Brain microvascular endothelial cell (primary cell): ENCODE results near the gene HES6.

ENCODE experiments used
- DNase-seq: peaks from one replicate; pipeline ENCODE4 v3.0.0-alpha.2; 2020
- H3K27ac ChIP-seq: fragments of 250-450 bp; sonication (Bioruptor Pico); 2 replicates; pipeline ENCODE4 v1.5.1; 2020; ENCODE audit warnings: mild to moderate bottlenecking, moderate library complexity
- H3K27me3 ChIP-seq: fragments of 250-450 bp; sonication (Bioruptor Pico); replicated peaks from 2 replicates; pipeline ENCODE4 v1.5.1; 2020; ENCODE audit warnings: mild to moderate bottlenecking
- H3K36me3 ChIP-seq: fragments of 250-450 bp; sonication (Bioruptor Pico); replicated peaks from 2 replicates; pipeline ENCODE4 v1.5.1; 2020; ENCODE audit warnings: mild to moderate bottlenecking
- H3K4me3 ChIP-seq: 2 replicates; pipeline ENCODE4 v1.5.1; 2011; ENCODE audit warnings: low read depth, mild to moderate bottlenecking, control low read depth, low read length, moderate library complexity
- CTCF ChIP-seq: IDR thresholded peaks from 2 replicates; pipeline ENCODE4 v1.5.1; 2011; ENCODE audit warnings: low read depth, mild to moderate bottlenecking, moderate library complexity, low read length, control low read depth, inconsistent platforms; ENCODE audit errors: missing control alignments
- in situ Hi-C: cut with HindIII; loops from 2 replicates; pipeline ENCODE4 v1.10.0; 2017; ENCODE audit warnings: low sequenced_read_pairs, low pct_ligation_motif_present

HES6 gene

GRCh38 chr2:238263204-238264071, 23.6 kb upstream of the HES6 start:
- peak; percentile 84 for TF ChIP-seq CTCF
- Histone ChIP-seq H3K27ac (no peak overlapping the region), H3K27me3 (no peaks in the 10 kb centered on the region), H3K36me3 (no peaks in the 10 kb centered on the region), H3K4me3 (no peak overlapping the region)
- DNase-seq: peak; percentile 92
- in situ Hi-C loops: no loop called here

- in situ Hi-C loops: no loop called here
- no peak overlapping the region for H3K4me3 ChIP-seq
- no peaks in the 10 kb centered on the region for H3K36me3 ChIP-seq
- DNase-seq: no peak
- no peaks in the 10 kb centered on the region for H3K27me3 ChIP-seq
- no peak overlapping the region for H3K27ac ChIP-seq
- TF ChIP-seq CTCF: no peak
Observed at GRCh38 chr2:238262496-238263122, 22.8 kb upstream of the HES6 start.

- in situ Hi-C loops: no loop called here
- Histone ChIP-seq H3K4me3 (no peak overlapping the region), H3K27ac (no peak overlapping the region), H3K27me3 (no peaks in the 10 kb centered on the region), H3K36me3 (no peaks in the 10 kb centered on the region)
- TF ChIP-seq CTCF: no peak
- no peak for DNase-seq
Observed at GRCh38 chr2:238261718-238262375, 22.0 kb upstream of the HES6 start.

GRCh38 chr2:238260883-238261282, 21.0 kb upstream of the HES6 start:
- Histone ChIP-seq H3K27ac (no peak overlapping the region), H3K4me3 (no peak overlapping the region), H3K27me3 (no peaks in the 10 kb centered on the region), H3K36me3 (no peaks in the 10 kb centered on the region)
- DNase-seq: no peak
- in situ Hi-C loops: no loop called here
- TF ChIP-seq CTCF: no peak

GRCh38 chr2:238259061-238260020, 19.5 kb upstream of the HES6 start:
- no peak overlapping the region for H3K4me3 ChIP-seq
- no peaks in the 10 kb centered on the region for H3K36me3 ChIP-seq
- H3K27me3 ChIP-seq: no peaks in the 10 kb centered on the region
- in situ Hi-C loops: no loop called here
- no peak overlapping the region for H3K27ac ChIP-seq
- DNase-seq: no peak
- TF ChIP-seq CTCF: peak; percentile 26
